Thoracic aorta (tissue), 2 donors: ENCODE results near the gene FAM107A. TPM values are rescaled to one million over a fixed set of nuclear protein-coding genes. Genes with fewer than 3 reads are reported as not detected.

ENCODE experiments used
- ATAC-seq: fragments of 150-250 bp; one replicate; pipeline ENCODE4 v1.8.0; 2017; ENCODE audit warnings: low read depth; ENCODE audit not compliant: insufficient number of reproducible peaks, low FRiP score
- DNase-seq: peaks from one replicate; pipeline ENCODE4 v3.0.0-alpha.2; 2020; ENCODE audit warnings: low spot score
- H3K27ac ChIP-seq, 2 donors: fragments of 200-600 bp; sonication (generic); 1 replicate in 1 of 2; 2 replicates in 1 of 2; pipeline ENCODE4 v1.5.1; 2016; ENCODE audit warnings: mild to moderate bottlenecking in 2 of 2, moderate library complexity in 2 of 2
- H3K27me3 ChIP-seq: fragments of 200-600 bp; sonication (generic); replicated peaks from 2 replicates; pipeline ENCODE4 v1.6.0; 2016; ENCODE audit warnings: mild to moderate bottlenecking; ENCODE audit not compliant: insufficient read depth
- H3K36me3 ChIP-seq: fragments of 200-600 bp; sonication (generic); one replicate; pipeline ENCODE4 v1.5.1; 2016
- H3K4me1 ChIP-seq, 2 donors: fragments of 200-600 bp; sonication (generic); 1 replicate in 1 of 2; 2 replicates in 1 of 2; pipeline versions ENCODE4 v1.5.1 to v1.6.0; 2016; ENCODE audit warnings: low read depth in 2 of 2, mild to moderate bottlenecking in 1 of 2; ENCODE audit not compliant: control insufficient read depth in 1 of 2
- H3K4me3 ChIP-seq: fragments of 200-600 bp; sonication (generic); 2 replicates; pipeline ENCODE4 v1.5.1; 2016; ENCODE audit warnings: mild to moderate bottlenecking
- H3K9me3 ChIP-seq: fragments of 200-600 bp; sonication (generic); 2 replicates; pipeline ENCODE4 v1.5.1; 2016
- CTCF ChIP-seq: fragments of 200-600 bp; sonication (generic); IDR thresholded peaks from one replicate; pipeline ENCODE4 v1.5.1; 2019; ENCODE audit warnings: antibody characterized with exemption
- total RNA-seq, 2 donors: library from RNA; depleted of rRNA; stranded (reverse); fragments of >200 nt; gene quantifications; one replicate each; pipeline versions ENCODE4 v1.1.0 to v1.2.3, GENCODE V29; 2016

Gene FAM107A
- total RNA-seq, 2 donors from 2014 or later, result 25.3 to 63.6 TPM

GRCh38 chr3:58613236-58614132 is 36.3 kb upstream of the FAM107A start:
- Histone ChIP-seq H3K9me3 (no peaks in the 10 kb centered on the region), H3K4me1 (no peaks in the 10 kb centered on the region), H3K4me3 (no peak overlapping the region), H3K27me3 (no peaks in the 10 kb centered on the region), H3K27ac (no peak overlapping the region), H3K36me3 (no peaks in the 10 kb centered on the region)
- DNase-seq, result no peak
- TF ChIP-seq CTCF, result no peak
- no peak for ATAC-seq

- H3K4me1 ChIP-seq, result no peaks in the 10 kb centered on the region
Observed at GRCh38 chr3:58612830-58613229, 35.6 kb upstream of the FAM107A start.

GRCh38 chr3:58609990-58610389 is 32.8 kb upstream of the FAM107A start:
- no peak for ATAC-seq
- no peaks in the 10 kb centered on the region for H3K36me3 ChIP-seq
- no peaks in the 10 kb centered on the region for H3K4me1 ChIP-seq
- H3K27me3 ChIP-seq, result no peaks in the 10 kb centered on the region
- no peak for TF ChIP-seq CTCF
- no peaks in the 10 kb centered on the region for H3K9me3 ChIP-seq
- no peak overlapping the region for H3K27ac ChIP-seq
- no peak overlapping the region for H3K4me3 ChIP-seq
- no peak for DNase-seq

More at GRCh38 chr3:58612830-58613229, 35.6 kb upstream of the FAM107A start:
- no peak for DNase-seq
- ATAC-seq, result no peak
- no peak for TF ChIP-seq CTCF
- H3K27ac ChIP-seq, result no peak overlapping the region
- no peaks in the 10 kb centered on the region for H3K9me3 ChIP-seq
- H3K4me3 ChIP-seq, result no peak overlapping the region
- H3K36me3 ChIP-seq, result no peaks in the 10 kb centered on the region
- H3K27me3 ChIP-seq, result no peaks in the 10 kb centered on the region

GRCh38 chr3:58608648-58609047 is 31.5 kb upstream of the FAM107A start:
- Histone ChIP-seq H3K4me3 (no peak overlapping the region), H3K27me3 (no peaks in the 10 kb centered on the region), H3K36me3 (no peaks in the 10 kb centered on the region), H3K4me1 (no peaks in the 10 kb centered on the region), H3K27ac (no peak overlapping the region), H3K9me3 (no peaks in the 10 kb centered on the region)
- no peak for DNase-seq
- ATAC-seq, result no peak
- no peak for TF ChIP-seq CTCF

- H3K36me3 ChIP-seq, result no peaks in the 10 kb centered on the region
- no peaks in the 10 kb centered on the region for H3K9me3 ChIP-seq
- DNase-seq (no peak), ATAC-seq (no peak)
- no peak overlapping the region for H3K4me3 ChIP-seq
- no peak overlapping the region for H3K27ac ChIP-seq
- TF ChIP-seq CTCF, result no peak
- no peaks in the 10 kb centered on the region for H3K27me3 ChIP-seq
- no peaks in the 10 kb centered on the region for H3K4me1 ChIP-seq
Observed at GRCh38 chr3:58607816-58608215, 30.6 kb upstream of the FAM107A start.
